ENCODE data around the gene KLHL36.

Gene KLHL36

GRCh38 chr16:84647828-84648594 lies at the start of gene KLHL36:
KLHL36 (plus strand) TSS chr16:84648511; CDS start chr16:84650868, 2,357 bp downstream.
- peak in 1 of 2 donors; percentile 74 for DNase-seq (ENCODE audit: low read depth in 2 of 2)

DNA sequence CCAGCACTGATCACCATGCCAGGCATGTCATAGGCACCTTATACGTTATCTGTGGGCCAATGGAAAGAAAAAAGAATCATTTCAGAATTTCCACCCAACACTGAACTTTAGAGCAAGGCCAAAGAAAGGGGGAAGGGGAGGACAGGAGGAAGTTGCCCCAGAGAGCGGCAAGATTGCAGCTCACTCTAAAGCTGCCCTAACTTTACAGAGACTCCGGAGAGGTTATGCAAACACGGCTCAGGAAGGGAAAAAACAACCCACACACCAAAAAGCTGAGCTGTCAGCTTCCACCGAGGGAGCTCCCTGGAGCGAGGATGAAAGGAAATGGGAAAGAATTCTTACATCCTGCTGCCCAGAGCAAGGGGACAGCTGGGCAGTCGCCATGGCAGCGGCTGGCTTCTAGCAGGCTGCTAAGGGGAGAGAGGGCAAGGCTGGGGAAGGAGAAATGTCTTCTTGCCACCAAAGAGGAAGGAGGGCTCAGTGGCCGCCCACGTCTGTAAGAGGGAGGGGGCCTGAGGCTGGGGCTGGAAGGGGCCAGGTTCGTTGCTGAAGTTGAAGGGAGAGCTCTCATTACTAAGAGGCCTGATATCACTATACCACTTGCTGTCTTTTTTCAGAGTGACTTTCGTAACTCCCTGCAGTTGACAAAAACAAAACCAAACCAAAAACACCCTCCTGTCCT lies 48.6 kb upstream of the KLHL36 start:
- peak; percentile 41 to 71 for DNase-seq (ENCODE audit: low read depth in 2 of 2)

DNA sequence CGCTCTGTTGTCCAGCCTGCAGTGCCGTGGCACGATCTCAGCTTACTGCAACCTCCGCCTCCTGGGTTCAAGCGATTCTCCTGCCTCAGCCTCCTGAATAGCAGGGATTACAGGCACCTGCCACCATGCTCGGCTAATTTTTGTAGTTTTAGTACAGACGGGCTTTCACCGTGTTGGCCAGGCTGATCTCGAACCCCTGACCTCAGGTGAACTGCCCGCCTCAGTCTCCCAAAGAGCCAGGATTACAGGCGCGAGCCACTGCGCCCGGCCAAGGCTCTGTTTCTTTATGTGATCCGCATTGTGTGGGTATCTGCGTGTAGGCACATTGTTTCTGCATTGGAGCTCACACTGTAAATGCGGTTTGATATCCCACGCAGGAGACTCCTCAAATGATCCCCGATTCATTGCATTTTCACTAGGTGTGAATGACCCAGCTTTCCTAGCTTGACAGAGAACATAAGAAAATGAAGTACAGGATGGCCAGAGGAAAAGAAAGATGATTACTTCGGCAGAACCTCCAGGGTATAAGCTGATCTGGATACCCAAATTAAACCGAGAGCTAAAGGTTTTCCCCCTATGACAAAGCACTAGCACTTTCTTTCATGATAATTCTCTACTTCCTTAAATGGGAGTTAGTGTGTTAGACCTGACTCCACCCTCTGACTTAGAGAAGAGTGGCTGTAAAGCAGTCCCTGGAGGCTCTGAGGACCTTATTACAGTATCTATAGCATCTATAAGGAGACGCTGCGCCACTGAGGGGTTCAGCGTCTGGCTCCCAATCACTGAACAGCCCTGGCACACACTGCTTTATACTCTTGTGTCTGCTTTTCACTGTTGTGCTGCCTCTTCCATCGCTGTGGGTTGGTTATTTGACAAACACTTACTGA lies 47.7 kb upstream of the KLHL36 start:
- no peak for DNase-seq (ENCODE audit: low read depth in 2 of 2)

DNA sequence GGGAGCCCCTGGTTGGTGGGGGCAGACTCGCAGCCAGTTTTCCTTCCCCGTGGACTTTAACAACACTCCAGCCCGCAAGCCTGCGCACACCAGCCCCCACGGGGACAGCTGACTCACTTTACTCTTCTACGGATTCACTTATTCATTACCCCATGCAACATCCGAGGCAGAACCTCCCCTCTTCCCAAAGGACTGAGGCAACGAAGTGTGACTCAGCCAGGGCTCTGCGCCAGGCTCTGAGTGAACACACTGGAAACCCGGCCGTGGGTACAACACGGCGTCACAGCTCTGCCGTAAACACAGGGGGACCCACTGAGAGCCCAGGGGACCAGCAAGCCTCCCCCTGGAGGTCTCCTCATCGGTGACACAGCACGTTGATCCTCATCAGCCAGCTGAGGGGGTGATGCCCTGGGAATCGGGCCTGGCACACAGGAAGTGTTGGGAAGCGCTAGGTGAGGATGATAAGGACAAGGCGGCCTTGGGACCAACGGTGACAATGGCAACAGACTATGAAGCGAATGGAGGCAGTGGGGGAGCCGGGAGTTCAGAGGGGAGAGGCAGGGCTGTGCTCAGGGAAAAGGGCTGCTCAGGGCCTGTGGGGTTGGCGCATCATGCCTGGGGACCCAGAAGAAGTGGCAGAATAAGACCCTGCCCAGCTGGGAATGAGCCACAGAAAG lies 45.0 kb upstream of the KLHL36 start:
- DNase-seq (ENCODE audit: low read depth in 2 of 2): peak in 1 of 2 donors; percentile 42

DNA sequence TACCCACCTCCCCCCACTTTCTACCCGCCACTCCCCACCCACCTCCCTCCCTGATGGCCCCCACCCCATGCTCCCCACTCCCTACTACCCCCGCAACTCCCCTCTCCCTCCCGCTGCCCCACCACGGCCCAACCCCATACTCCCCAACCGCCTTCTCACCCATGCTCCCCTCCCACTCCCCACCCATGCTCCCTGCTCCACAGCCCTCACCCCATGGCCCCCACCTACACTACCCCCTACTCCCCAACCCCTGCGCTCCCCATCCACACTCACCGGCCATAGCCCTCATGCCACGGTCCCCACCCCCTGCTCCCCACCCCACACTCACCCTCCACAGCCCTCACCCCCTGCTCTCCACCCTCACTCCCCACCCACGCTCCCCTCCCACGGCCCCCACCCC lies 44.4 kb upstream of the KLHL36 start:
- DNase-seq (ENCODE audit: low read depth in 2 of 2): no peak

DNA sequence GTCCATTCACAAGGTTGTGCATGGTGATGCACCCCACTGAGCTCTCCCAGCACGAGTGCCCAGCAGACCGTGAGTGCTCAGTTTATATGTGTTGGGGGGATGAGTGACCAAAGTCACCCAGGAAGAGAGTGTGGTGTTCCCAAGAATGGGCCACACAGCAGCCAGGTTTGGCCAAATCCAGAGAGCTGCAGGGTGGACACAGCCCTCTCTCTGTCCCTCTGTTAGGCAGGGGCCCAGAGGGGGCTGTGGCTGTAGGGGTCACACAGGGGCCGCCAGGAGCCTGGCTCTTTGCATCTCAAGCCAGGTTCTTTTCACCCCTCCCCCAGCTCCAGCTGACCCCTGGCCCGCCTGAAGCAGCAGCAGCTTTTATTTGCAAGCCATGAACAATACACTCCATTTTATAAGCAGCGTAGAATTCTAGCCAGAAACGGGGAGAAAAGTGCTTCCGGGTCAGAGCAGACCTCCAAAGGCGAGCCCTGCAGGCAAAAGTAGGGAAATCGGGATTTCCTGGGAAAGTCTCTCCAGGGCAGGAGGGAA lies 43.8 kb upstream of the KLHL36 start:
- DNase-seq (ENCODE audit: low read depth in 2 of 2): no peak

DNA sequence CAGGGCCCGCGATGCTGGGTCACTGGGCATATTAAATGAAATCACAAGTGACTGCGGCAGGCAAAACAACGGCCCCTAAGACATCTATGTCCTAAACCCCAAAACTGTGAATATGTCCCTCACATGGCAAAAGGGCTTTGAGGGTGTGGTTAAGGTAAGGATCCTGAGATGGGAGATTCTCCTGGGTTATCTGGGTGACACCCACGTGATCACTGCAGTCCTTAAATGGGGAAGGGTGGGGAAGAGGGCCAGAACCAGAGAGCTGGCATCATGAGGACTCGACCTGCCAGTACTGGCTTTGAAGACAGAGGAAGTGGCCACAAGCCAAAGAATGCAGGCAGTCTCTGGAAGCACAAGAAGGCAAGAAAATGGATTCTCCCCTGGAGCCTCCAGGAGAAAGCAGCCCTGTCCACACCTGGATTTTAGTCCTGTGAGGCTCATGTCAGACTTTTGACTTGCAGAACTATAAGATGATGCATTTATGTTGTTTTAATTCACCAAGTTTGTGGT lies 42.9 kb upstream of the KLHL36 start:
- no peak for DNase-seq (ENCODE audit: low read depth in 2 of 2)

GRCh38 chr16:84606081-84606875 lies 42.0 kb upstream of the KLHL36 start:
- no peak for DNase-seq (ENCODE audit: low read depth in 2 of 2)

DNA sequence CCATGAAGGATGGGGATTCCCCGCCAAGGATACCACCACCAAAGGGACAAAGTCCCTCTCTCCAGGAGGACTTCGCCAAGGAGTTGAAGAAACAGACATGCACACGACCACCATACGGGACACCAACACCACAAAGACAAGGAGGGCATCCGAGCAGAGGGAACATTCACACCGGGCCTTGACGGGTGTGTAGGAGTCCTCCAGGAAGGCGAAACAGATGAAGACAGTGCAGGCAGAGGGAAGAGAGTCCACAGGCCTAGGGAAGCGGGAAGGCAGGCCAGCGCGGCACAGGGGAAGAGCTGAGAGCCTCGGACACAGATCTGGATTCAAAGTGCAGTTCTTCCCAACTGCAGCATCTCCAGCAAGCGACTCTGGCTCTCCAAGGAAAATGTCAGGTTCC lies 41.2 kb upstream of the KLHL36 start:
- DNase-seq (ENCODE audit: low read depth in 2 of 2): no peak

DNA sequence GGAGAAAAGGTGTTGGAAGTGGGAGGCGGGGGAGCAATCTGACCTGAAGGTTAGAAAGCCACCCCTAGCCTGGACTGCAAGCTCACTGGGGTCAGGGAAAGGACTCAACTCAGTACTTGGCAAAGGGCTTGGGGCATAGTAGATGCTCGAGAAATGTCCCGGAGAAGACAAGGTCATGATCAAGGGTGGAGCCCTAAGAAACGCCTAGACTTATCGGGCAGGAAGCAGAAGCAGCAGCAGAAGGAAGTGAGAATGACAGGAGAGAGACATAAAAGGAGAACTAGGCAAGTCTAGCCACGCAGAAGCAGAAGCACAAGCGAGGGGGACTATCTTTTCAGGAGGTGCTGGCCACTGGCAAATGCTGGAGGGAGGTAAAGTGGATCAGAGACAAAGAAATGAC lies 40.6 kb upstream of the KLHL36 start:
- no peak for DNase-seq (ENCODE audit: low read depth in 2 of 2)

DNA sequence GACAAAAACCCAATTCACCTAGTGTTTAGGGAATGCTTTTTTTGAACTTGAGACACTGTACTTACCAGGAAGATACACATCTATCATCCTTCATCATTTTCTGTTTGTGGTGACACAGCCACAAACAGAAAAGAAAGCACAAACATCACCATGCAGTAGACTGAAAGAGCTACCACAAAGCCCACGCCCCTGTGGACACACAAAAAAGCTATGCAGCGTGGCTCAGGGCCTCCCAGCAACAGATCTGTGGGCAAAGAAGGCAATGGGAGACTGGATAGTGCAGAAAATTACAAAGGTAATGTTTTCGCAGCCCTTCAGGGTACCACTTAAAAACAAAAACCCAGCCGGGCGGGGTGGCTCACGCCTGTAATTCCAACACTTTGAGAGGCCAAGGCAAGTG lies 40.0 kb upstream of the KLHL36 start:
- DNase-seq (ENCODE audit: low read depth in 2 of 2): peak in 1 of 2 donors; percentile 21

- DNase-seq (ENCODE audit: low read depth in 2 of 2): no peak
Measured at GRCh38 chr16:84609563-84610177, 38.6 kb upstream of the KLHL36 start.

DNA sequence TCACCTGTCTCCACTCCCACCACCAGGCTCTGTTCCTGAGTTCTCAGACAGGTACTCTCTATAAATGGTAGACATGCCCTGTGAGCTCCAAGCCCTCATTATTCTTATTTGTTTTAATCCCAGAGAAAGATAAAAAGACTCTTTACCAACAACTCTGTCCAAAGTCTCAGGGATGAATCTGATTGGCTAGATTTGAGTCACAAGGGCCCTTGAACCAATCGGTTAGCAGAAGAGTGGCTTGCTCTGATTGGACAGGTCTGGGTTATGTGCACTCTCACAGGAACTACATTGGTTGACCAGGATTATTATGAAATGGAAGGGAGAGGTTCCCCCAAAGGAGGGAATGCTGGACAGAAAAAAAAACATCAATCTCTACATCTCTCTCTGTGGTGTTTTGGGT lies 37.9 kb upstream of the KLHL36 start:
- DNase-seq (ENCODE audit: low read depth in 2 of 2): no peak

DNA sequence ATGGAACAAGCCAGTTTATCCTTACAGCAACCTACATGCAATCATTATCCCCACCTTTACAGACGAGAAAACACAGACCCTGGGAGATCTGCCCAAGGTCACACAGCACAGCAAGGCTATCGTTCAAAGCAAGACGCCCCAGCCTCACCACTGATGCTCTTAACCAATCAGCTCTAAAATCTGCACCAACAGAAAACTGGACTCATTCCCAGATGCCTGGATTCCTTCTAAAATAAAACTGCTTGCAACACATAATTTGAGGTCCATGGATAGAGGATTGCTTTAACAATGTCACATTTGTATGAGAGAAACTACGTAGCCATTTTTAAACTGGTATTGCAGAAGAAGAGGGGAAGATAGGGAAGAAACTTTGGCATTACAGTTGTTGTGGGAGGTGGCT lies 37.3 kb upstream of the KLHL36 start:
- no peak for DNase-seq (ENCODE audit: low read depth in 2 of 2)

GRCh38 chr16:84612686-84613085 lies 35.6 kb upstream of the KLHL36 start:
- no peak for DNase-seq (ENCODE audit: low read depth in 2 of 2)

DNA sequence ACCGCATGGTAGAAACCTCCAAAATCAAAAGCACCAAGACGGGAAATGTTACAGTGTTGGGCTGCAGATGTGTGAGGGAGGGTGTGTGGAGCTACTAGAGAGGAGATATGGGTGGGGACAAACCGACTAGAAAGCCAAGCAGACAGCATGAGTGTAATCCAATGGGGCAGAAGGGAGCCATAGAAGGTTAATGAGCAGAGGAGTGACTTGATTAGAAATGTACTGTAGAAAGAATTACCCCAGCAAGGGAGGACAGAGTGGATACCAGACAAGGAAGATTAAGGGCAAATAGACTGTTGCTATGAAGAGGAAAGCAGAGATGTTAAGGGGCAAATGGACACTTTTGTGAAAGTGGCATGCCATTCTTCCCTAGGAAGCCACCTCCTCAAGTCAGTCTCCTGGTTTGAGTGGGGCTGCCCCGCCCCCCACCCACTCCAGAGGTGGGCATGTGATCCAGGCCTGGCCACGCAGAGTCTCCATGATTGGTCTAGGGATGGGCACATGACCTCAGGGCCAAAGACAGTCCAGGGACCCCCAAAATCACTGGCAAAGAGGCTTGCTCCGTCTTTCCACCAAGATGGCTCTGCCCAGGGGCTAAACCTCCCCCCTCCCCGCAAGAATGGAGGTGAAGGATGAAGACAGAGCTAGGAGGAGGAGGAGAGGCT lies 34.8 kb upstream of the KLHL36 start:
- DNase-seq (ENCODE audit: low read depth in 2 of 2): no peak

GRCh38 chr16:84614073-84614459 lies 34.2 kb upstream of the KLHL36 start:
- no peak for DNase-seq (ENCODE audit: low read depth in 2 of 2)

- no peak for DNase-seq (ENCODE audit: low read depth in 2 of 2)
Measured at GRCh38 chr16:84614623-84614967, 33.7 kb upstream of the KLHL36 start.

- DNase-seq (ENCODE audit: low read depth in 2 of 2): no peak
Measured at GRCh38 chr16:84614968-84615813, 33.1 kb upstream of the KLHL36 start.
